Breast epithelium (tissue), 4 donors: ENCODE data around the gene HEXIM1. TPM values are rescaled to one million over a fixed set of nuclear protein-coding genes. Genes with fewer than 3 reads are reported as not detected.

Source experiments
- DNase-seq, 2 donors: peaks; one replicate each; pipeline ENCODE4 v3.0.0-alpha.2; 2019; ENCODE audit warnings: low spot score in 2 of 2
- H3K27ac ChIP-seq, 2 donors: fragments of 200-600 bp; sonication (generic) in 1 of 2; one replicate each; pipeline ENCODE4 v1.5.1; 2016 to 2019; ENCODE audit warnings: mild to moderate bottlenecking in 1 of 2
- H3K27me3 ChIP-seq, 2 donors: fragments of 200-600 bp; sonication (generic) in 1 of 2; one replicate each; pipeline versions ENCODE4 v1.5.1 to v1.6.0; 2017 to 2019; ENCODE audit warnings: control low read depth in 1 of 2, mild to moderate bottlenecking in 1 of 2
- H3K36me3 ChIP-seq: fragments of 200-600 bp; one replicate; pipeline ENCODE4 v1.5.1; 2019
- H3K4me1 ChIP-seq, 2 donors: fragments of 200-600 bp; sonication (generic); one replicate each; pipeline ENCODE4 v1.5.1; 2016 to 2019; ENCODE audit warnings: control low read depth in 1 of 2
- H3K4me3 ChIP-seq, 3 donors: fragments of 200-600 bp; sonication (generic); 1 replicate in 2 of 3; 2 replicates in 1 of 3; pipeline ENCODE4 v1.5.1; 2016 to 2019; ENCODE audit warnings: mild to moderate bottlenecking in 3 of 3, moderate library complexity in 2 of 3
- H3K9me3 ChIP-seq, 2 donors: fragments of 200-600 bp; sonication (generic) in 1 of 2; one replicate each; pipeline ENCODE4 v1.5.1; 2016 to 2019; ENCODE audit warnings: control low read depth in 1 of 2
- CTCF ChIP-seq, 3 donors: fragments of 450-650 bp; IDR thresholded peaks; one replicate each; pipeline ENCODE4 v1.5.1; 2016 to 2017; ENCODE audit warnings: antibody characterized with exemption in 3 of 3, mild to moderate bottlenecking in 3 of 3, moderate library complexity in 3 of 3
- POLR2A ChIP-seq: fragments of 450-650 bp; IDR thresholded peaks from one replicate; pipeline ENCODE4 v1.6.1; 2016; ENCODE audit warnings: antibody characterized with exemption, mild to moderate bottlenecking, moderate library complexity
- POLR2AphosphoS5 ChIP-seq, 3 donors: sonication (generic); formaldehyde crosslinking; IDR thresholded peaks; one replicate each; pipeline ENCODE4 v1.6.1; 2017; ENCODE audit warnings: antibody characterized with exemption in 3 of 3
- intact Hi-C: fragments of 100-400 bp; cut with DNase I; formaldehyde crosslinking; loops from one replicate; pipeline ENCODE4 v1.15.1; 2023; ENCODE audit warnings: low total_unique reads
- total RNA-seq, 3 donors: library from RNA; depleted of rRNA; stranded (reverse); fragments of >200 nt; gene quantifications; one replicate each; pipeline ENCODE4 v1.1.0, GENCODE V29; 2016

The HEXIM1 gene
- total RNA-seq, 3 donors from 2014 or later, result 21.3 to 35.6 (median 33.4) TPM

DNA sequence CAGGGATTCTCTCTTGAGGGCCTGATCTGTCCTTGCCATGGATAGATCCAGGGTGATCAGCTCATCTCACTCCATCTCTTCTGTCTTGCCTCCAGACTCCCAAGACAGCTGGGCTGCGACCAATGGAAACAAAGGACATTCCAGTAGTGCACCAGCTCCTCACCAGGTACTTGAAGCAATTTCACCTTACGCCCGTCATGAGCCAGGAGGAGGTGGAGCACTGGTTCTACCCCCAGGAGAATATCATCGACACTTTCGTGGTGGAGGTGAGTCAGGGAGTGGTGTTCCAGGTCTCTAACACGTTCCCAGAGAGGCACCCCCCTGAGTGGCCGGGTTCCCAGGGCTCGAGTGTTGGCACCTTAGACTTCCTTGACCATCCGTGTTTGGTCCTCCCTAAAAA is 45.4 kb upstream of the HEXIM1 start:
- intact Hi-C loops, result loop anchor here (10.0 kb wide), 2 partner anchors 78 to 188 kb away; partner anchors contain the start of gene GFAP
- no peak for DNase-seq
- no peaks in the 10 kb centered on the region for H3K27me3 ChIP-seq
- no peaks in the 10 kb centered on the region for H3K9me3 ChIP-seq
- peak overlapping the region; percentile 68 to 87 for H3K27ac ChIP-seq
- H3K36me3 ChIP-seq, result peaks cover 16% of the 10 kb centered on the region
- H3K4me1 ChIP-seq, result peaks cover 11 to 32% of the 10 kb centered on the region in 2 donors
- H3K4me3 ChIP-seq, result no peak overlapping the region
- no peak for TF ChIP-seq CTCF (IDR thresholded peaks at IDR 0.05)
- no peak for TF ChIP-seq POLR2A
- TF ChIP-seq POLR2AphosphoS5 (IDR thresholded peaks at IDR 0.05), result no peak

GRCh38 chr17:45103269-45103795 is 44.9 kb upstream of the HEXIM1 start:
- H3K9me3 ChIP-seq, result no peaks in the 10 kb centered on the region
- peaks cover 11 to 32% of the 10 kb centered on the region in 2 donors for H3K4me1 ChIP-seq
- H3K27ac ChIP-seq, result peak overlapping the region; percentile 68 to 87
- intact Hi-C loops, result loop anchor here (10.0 kb wide), 2 partner anchors 79 to 189 kb away; partner anchors contain the start of gene GFAP
- TF ChIP-seq POLR2AphosphoS5 (IDR thresholded peaks at IDR 0.05), result no peak
- no peaks in the 10 kb centered on the region for H3K27me3 ChIP-seq
- no peak for DNase-seq
- peaks cover 16% of the 10 kb centered on the region for H3K36me3 ChIP-seq
- H3K4me3 ChIP-seq, result no peak overlapping the region

DNA sequence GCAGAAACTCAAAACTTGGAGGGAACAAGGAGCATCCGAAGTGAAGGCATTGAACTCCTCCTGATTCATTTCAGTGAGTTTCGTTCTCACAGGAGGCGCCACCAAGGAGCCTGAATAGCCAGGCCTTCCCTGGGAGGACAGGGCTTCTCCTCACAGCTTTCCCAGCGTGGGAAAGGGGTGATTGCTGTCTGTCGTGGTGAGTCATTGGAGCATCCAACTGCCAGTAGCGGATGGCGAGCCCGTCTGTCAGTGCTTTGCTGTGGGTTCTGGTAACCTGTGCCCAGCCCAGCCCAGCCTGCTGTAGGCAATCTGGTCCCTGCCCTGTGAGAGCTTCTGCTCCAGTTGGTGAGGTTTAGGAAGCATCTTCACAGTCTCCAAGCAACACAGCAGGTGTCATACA is 44.2 kb upstream of the HEXIM1 start:
- no peak for DNase-seq
- no peaks in the 10 kb centered on the region for H3K9me3 ChIP-seq
- peak overlapping the region in 1 of 2 donors; percentile 87 for H3K27ac ChIP-seq
- H3K4me3 ChIP-seq, result no peak overlapping the region
- H3K4me1 ChIP-seq, result peaks cover 7 to 31% of the 10 kb centered on the region in 2 donors
- no peak for TF ChIP-seq POLR2A
- TF ChIP-seq POLR2AphosphoS5 (IDR thresholded peaks at IDR 0.05), result no peak
- TF ChIP-seq CTCF (IDR thresholded peaks at IDR 0.05), result no peak
- intact Hi-C loops, result loop anchor here (10.0 kb wide), 2 partner anchors 79 to 189 kb away; partner anchors contain the start of gene GFAP
- H3K36me3 ChIP-seq, result peaks cover 16% of the 10 kb centered on the region
- H3K27me3 ChIP-seq, result no peaks in the 10 kb centered on the region

- Histone ChIP-seq H3K27me3 (no peaks in the 10 kb centered on the region), H3K9me3 (no peaks in the 10 kb centered on the region), H3K4me3 (no peak overlapping the region), H3K36me3 (peaks cover 16% of the 10 kb centered on the region), H3K27ac (peak overlapping the region in 1 of 2 donors; percentile 72), H3K4me1 (peaks cover 7 to 31% of the 10 kb centered on the region in 2 donors)
- no peak for TF ChIP-seq POLR2AphosphoS5 (IDR thresholded peaks at IDR 0.05)
- no peak for TF ChIP-seq POLR2A
- TF ChIP-seq CTCF (IDR thresholded peaks at IDR 0.05), result no peak
- intact Hi-C loops, result loop anchor here (10.0 kb wide), 2 partner anchors 80 to 190 kb away; partner anchors contain the start of gene GFAP
- no peak for DNase-seq
Measured at GRCh38 chr17:45104497-45104896, 43.8 kb upstream of the HEXIM1 start.

- intact Hi-C loops, result loop anchor here (10.0 kb wide), 2 partner anchors 80 to 190 kb away; partner anchors contain the start of gene GFAP
- no peak overlapping the region for H3K4me3 ChIP-seq
- peaks cover 16% of the 10 kb centered on the region for H3K36me3 ChIP-seq
- H3K9me3 ChIP-seq, result no peaks in the 10 kb centered on the region
- TF ChIP-seq CTCF (IDR thresholded peaks at IDR 0.05) (no peak), POLR2AphosphoS5 (IDR thresholded peaks at IDR 0.05) (no peak), POLR2A (no peak)
- H3K27me3 ChIP-seq, result no peaks in the 10 kb centered on the region
- H3K27ac ChIP-seq, result peak overlapping the region in 1 of 2 donors; percentile 72
- H3K4me1 ChIP-seq, result peaks cover 7 to 31% of the 10 kb centered on the region in 2 donors
- DNase-seq, result no peak
Measured at GRCh38 chr17:45104907-45105624, 43.2 kb upstream of the HEXIM1 start.
